ENCODE data around the gene TRAPPC2L.
A peak's percentile ranks its signal among the peaks of the same experiment; 100 is the strongest.

TRAPPC2L gene

DNA sequence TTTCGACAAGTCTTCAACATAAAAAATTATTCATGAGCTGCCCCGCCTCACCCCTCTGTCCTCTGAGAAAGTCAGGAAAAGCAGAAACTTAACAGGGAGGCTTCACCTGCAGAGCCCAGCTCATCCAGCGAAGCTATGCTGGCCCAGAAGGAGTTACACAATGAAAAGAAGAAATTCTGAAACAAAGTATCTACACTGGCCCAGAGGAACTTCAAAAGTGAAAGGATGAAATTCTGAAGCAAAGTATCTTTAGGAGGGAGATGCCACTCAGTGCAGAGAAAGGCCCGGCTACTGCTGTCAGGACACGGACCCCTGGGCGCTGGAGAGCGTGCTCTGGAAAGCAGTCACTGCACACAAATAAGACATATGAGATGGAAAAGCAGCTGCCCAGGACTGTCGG lies 1.8 kb upstream of the TRAPPC2L start:
- Histone ChIP-seq H3K27ac (peak overlapping the region in 2 of 21 experiments; percentile 13 to 88), H3K4me3 (no peak overlapping the region)

DNA sequence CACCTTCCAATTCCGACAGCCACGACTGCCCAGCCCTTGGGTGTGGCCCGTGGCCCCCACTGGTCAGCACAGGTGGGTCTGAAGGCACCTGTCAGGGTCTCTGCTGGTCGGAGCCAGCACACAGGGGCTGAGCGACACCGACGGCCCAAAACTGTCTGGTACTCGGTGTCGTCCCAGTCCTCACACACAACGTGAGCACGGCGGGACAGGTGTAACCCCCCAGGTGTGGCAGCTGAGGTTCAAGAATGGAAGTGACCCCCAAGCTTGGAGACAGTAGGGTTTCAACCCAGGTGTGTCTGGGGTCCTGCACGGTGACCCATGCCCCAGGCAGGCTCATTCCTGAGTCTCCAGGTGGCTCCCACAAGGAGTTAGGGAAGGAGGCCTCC lies 1.2 kb upstream of the TRAPPC2L start:
- Histone ChIP-seq H3K4me3 (peak overlapping the region; percentile 73 to 99 (median 93)), H3K27ac (peak overlapping the region in 16 of 21 experiments; percentile 66 to 94 (median 88))

GRCh38 chr16:88856122-88856827 lies 652 bp upstream of the TRAPPC2L start:
- peak overlapping the region; percentile 73 to 99 (median 93) for H3K4me3 ChIP-seq

DNA sequence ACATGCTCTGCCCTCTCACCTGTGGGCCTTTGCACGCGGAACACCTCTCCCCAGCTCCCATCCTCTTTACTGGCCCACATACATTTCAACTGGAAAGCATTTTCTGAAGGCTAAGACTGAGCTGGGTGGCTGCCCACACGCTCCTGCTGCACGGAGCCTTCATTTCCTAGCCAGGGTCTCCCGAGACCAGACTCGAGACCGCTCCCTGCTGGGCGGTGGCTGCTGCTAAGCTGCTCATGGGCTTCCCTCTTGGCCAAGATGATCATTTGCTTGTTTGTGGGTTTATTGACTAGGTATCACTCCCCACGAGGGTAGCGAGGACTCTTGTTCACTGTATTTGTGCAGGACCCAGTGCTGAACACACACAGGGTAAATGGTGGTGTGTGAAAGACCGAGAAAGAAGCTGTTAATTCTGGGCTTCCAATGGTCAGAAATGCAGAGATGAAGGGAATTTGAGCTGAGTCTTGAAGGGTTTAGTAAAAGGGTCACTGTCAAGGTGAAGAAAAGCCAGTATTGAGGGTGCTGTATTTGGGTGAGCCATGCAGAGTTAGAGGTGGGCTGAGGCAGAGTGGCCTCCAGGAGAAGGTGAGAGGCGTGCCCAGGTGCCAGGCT lies 907 bp downstream of the TRAPPC2L start:
- peak overlapping the region; percentile 73 to 99 (median 93) for H3K4me3 ChIP-seq
- H3K27ac ChIP-seq: peak overlapping the region in 19 of 21 experiments; percentile 37 to 94 (median 89)

More at GRCh38 chr16:88856122-88856827, 652 bp upstream of the TRAPPC2L start:
- peak overlapping the region; percentile 45 to 94 (median 88) for H3K27ac ChIP-seq

- H3K27ac ChIP-seq: no peak overlapping the region
- H3K4me3 ChIP-seq: no peak overlapping the region
Observed at GRCh38 chr16:88859381-88860091, 2.6 kb downstream of the TRAPPC2L start.

- H3K27ac ChIP-seq: no peak overlapping the region
Observed at GRCh38 chr16:88861359-88861758, 4.4 kb downstream of the TRAPPC2L start.

DNA sequence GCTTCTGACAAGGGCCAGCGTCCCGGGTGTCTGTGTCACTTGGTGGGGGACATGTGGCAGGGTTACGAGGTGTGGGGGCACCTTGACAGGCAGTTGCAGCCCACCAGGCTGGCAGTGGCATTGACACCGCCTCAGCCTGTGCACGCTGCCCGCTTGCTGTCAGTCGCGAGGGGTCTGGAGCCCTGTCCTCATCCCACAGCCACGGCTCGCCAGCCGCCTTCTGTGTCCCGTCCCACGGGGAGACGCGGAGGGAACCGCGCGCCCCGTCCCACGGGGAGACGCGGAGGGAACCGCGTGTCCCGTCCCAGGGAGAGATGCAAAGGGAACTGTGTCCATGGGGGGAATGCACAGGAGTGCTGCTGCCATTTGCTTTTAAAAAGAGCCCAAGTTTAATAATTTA lies 6.0 kb downstream of the TRAPPC2L start:
- H3K27ac ChIP-seq: no peak overlapping the region
- no peak overlapping the region for H3K4me3 ChIP-seq

More at GRCh38 chr16:88861359-88861758, 4.4 kb downstream of the TRAPPC2L start:
- H3K4me3 ChIP-seq: no peak overlapping the region

DNA sequence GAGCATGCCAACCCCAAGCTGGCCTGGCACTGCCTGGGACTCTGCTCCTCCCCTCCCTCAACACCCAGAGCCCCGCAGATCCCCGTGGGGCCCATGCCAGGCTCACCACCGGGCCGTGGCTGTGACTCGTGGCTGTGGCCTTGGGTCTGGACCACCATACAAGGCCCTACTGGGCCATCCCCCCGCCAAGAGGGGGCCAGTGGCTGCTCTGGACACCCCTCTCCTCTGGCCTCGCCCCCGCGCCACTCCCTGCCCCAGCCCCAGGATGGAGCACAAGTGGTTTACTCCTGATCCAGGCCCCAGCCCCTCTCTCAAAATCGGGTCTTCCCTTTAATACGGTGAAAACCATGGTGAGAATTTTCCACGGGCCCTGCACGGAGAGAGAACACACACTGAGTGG lies 6.5 kb downstream of the TRAPPC2L start:
- no peak overlapping the region for H3K27ac ChIP-seq
- H3K4me3 ChIP-seq: no peak overlapping the region

DNA sequence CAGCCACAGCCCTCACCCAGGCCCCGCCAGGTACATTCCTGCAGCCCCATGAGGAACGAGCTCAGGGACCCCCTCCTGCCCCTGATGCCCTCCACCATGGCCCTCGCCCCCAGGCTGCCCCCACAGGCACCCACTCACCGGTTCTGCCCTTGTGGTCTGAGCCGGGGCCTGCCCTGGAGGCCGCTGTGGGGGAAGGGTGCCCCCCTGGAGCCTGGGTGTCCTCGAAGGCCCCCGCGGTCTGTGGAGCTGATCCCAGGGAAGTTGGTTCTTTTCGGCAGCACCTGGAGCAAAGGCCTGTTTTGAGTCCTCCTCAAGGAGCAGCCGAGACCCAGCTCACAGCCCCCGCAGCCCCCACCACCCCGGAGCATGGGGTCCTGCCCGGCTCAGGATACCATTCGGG lies 7.2 kb downstream of the TRAPPC2L start:
- H3K27ac ChIP-seq: no peak overlapping the region
- H3K4me3 ChIP-seq: no peak overlapping the region

GRCh38 chr16:88864521-88864920 lies 7.6 kb downstream of the TRAPPC2L start:
- no peak overlapping the region for H3K4me3 ChIP-seq
- no peak overlapping the region for H3K27ac ChIP-seq

DNA sequence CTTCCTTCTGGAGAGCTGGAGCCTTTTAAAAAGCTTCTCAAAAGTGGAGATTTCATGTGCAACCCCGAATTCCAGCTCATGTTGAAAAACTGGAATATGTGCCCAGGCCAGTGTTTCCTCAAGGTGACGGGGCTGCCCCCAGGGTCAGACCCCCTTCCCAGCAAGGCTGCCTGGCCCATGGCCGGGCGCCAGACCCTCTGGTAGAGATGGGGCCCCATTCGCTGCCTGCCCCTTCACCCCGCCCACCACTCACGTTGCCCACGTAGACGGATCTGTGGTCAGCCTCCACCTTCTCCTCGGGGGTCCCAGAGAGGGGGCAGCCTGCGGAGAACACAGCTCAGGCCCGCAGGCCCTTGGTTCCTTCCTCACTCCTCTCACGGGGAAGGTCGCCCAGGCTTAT lies 8.4 kb downstream of the TRAPPC2L start:
- H3K4me3 ChIP-seq: no peak overlapping the region
- H3K27ac ChIP-seq: no peak overlapping the region

DNA sequence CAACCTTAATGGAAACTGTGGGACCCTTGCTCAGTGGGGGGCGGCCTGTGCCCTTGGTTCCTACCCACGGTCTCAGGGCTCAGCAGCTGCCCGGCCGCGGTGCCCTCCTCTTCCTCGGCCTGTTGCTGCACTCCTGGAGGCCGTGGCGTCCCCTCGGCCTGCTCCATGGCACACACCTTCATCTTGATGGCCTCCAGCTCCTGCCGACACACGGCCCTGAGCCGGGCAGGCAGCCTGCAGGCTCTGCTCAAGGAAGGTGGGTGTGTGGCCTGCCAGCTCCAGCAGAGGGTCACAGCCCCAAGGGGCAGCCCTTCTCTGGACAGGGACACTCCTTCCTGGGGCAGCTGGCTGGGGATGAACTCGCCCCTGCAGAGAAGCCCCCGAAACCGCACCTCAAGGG lies 8.8 kb downstream of the TRAPPC2L start:
- no peak overlapping the region for H3K4me3 ChIP-seq
- no peak overlapping the region for H3K27ac ChIP-seq

DNA sequence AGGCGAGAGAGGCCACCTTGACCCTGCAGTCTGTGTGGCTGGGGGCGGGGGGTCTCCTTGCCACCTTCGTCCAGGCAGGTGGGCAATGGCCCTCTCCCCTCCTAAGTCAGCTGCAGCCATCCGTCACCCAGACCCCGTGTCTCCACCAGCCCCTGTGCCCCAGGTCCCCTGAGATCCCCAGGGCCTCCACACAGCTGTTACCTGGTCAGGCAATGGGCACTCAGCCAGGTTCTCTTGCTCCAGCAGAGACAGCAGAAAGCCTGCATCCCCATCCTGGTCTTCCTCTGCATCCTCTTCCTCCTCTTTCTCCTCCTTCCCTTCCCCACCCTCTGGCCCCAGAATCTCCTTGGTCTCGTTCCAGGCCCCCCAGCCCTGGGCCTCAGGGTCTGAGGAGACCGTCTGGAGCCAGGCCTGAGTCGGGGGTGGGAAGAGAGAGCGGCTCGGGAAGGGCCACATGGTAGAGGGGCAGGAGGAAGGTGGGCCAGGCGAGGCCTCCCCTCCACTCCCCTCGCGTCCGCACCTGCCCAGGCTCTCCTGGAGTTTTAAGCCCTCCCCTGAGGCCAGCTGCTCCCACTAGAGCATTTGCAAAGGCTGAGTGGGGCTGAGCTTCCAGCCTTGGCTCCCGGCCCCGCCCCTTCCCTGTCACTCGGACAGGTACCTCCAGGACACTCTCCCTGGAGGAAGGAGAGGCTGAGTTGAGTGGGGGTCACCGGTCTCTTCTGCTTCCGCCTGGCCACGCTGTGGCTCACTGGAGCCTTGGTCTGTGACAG lies 9.4 kb downstream of the TRAPPC2L start, which contains the start of gene PABPN1L:
Gene PABPN1L (minus strand): TSS at position 510 of the 770 bp plus-strand sequence. CDS start 54 bp downstream, at position 456.
- Histone ChIP-seq H3K4me3 (no peak within 1 kb of the TSS), H3K27ac (no peak within 1 kb of the TSS)

- H3K4me3 ChIP-seq: no peak overlapping the region
- no peak overlapping the region for H3K27ac ChIP-seq
Observed at GRCh38 chr16:88867581-88868246, 10.8 kb downstream of the TRAPPC2L start.

- no peak overlapping the region for H3K27ac ChIP-seq
Observed at GRCh38 chr16:88868974-88869672, 12.2 kb downstream of the TRAPPC2L start.

GRCh38 chr16:88869673-88869980 lies 12.7 kb downstream of the TRAPPC2L start:
- H3K27ac ChIP-seq: no peak overlapping the region
- H3K4me3 ChIP-seq: no peak overlapping the region

More at GRCh38 chr16:88868974-88869672, 12.2 kb downstream of the TRAPPC2L start:
- H3K4me3 ChIP-seq: no peak overlapping the region

DNA sequence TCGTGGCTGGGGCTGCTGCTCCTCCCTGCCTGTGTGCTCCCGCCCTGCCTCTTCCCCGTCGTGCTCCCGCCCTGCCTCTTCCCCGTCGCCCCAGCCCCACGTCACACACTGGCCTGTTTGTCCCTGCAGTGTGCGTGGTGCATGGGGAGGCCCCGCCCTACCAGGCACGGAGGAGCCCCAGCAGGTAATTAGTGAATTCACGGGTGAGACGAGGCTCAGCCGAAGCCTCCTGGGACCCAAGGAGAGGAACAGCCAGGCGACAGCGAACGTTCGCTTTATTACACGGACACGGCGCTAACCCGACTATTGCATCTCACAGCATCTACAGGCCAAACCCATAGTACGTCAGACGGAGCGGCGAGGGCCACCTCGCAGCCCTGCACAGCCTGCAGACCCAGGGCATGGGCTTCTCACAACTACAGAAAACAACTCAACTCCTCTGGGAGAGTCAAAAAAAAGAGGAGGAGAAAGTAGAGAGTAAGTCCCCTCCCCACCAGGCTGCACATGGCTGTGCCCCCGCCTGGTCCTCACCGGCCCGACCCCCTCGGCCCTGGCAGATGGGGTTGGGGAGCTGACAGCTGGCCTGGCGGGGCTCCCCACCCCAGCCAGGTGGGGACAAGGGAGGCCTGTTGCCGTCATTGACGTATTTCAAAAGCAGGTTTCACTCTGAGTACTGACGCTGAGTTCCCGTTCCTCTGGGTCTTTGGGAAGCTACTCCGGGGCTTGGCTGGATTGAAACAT lies 13.9 kb downstream of the TRAPPC2L start:
- Histone ChIP-seq H3K4me3 (no peak overlapping the region), H3K27ac (no peak overlapping the region)

DNA sequence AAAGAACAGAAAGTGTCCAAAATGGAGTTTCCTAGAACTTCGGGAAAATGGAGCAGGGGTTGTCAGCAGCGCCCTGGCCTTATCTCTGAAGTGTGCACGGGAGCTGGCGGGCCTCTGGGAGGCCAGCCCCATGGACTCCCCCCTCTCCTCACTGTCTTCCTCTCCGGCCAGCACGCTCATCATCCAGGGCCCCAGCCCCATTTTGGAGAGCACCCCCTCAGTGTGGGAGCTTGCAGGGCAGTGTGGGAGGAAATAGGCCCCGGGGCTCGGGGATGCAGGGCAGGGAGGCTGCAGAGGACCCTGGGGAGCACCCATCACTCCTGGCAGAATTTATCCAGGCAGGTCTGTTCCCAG lies 14.4 kb downstream of the TRAPPC2L start:
- Histone ChIP-seq H3K27ac (no peak overlapping the region), H3K4me3 (no peak overlapping the region)

Measured in skin epidermis (tissue), 12 donors.